Lung (tissue), 12 donors: Measurements from ENCODE around the gene SEC16B. TPM values are rescaled to one million over a fixed set of nuclear protein-coding genes. Genes with fewer than 3 reads are reported as not detected.
A peak's percentile ranks its signal among the peaks of the same experiment; 100 is the strongest.

Source experiments
- ATAC-seq: fragments of 200-7000 bp; cut with Tn5 transposase; one replicate; pipeline ENCODE4 v1.9.1; 2020; ENCODE audit warnings: moderate number of reproducible peaks; ENCODE audit not compliant: insufficient read depth, low FRiP score
- DNase-seq, 3 donors: peaks; one replicate each; pipeline ENCODE4 v3.0.0-alpha.2; 2013 to 2017
- H3K27ac ChIP-seq, 2 donors: one replicate each; pipeline ENCODE4 v1.5.1; 2013; ENCODE audit warnings: mild to moderate bottlenecking in 2 of 2, moderate library complexity in 2 of 2, control low read depth in 1 of 2, inconsistent platforms in 1 of 2, low read depth in 1 of 2, low read length in 1 of 2
- H3K27me3 ChIP-seq, 3 donors: one replicate each; pipeline ENCODE4 v1.5.1; 2013; ENCODE audit warnings: low read length in 2 of 3; ENCODE audit not compliant: control insufficient read depth in 3 of 3, insufficient read depth in 3 of 3
- H3K36me3 ChIP-seq, 4 donors: one replicate each; pipeline ENCODE4 v1.5.1; 2013; ENCODE audit warnings: low read length in 4 of 4, mild to moderate bottlenecking in 1 of 4, moderate library complexity in 1 of 4; ENCODE audit not compliant: control insufficient read depth in 4 of 4, insufficient read depth in 4 of 4
- H3K4me1 ChIP-seq, 5 donors: one replicate each; pipeline ENCODE4 v1.5.1; 2013; ENCODE audit warnings: low read length in 5 of 5, mild to moderate bottlenecking in 2 of 5, moderate library complexity in 1 of 5; ENCODE audit not compliant: control insufficient read depth in 5 of 5, insufficient read depth in 5 of 5
- H3K4me3 ChIP-seq: one replicate; pipeline ENCODE4 v1.5.1; 2013; ENCODE audit warnings: mild to moderate bottlenecking, control low read depth, moderate library complexity
- H3K9ac ChIP-seq, 2 donors: one replicate each; pipeline ENCODE4 v1.5.1; 2013; ENCODE audit warnings: low read length in 2 of 2, control low read depth in 1 of 2; ENCODE audit not compliant: insufficient read depth in 1 of 2
- H3K9me3 ChIP-seq, 4 donors: one replicate each; pipeline ENCODE4 v1.5.1; 2013; ENCODE audit warnings: low read length in 3 of 4, mild to moderate bottlenecking in 1 of 4, moderate library complexity in 1 of 4; ENCODE audit not compliant: control insufficient read depth in 4 of 4, insufficient read depth in 3 of 4
- WGBS, 2 donors: extraction: QIAGEN DNeasy Blood & Tissue Kit; methylation state at CpG; one replicate each; pipeline ENCODE4 v1.1.7; 2013; 5-methylcytosine and 5-hydroxymethylcytosine counted together
- polyA plus RNA-seq, 2 donors: library from polyadenylated mRNA; stranded (reverse); fragments of 200-250 nt; gene quantifications; one replicate each; pipeline ENCODE4 v1.2.1, GENCODE V29; 2013
- total RNA-seq, 2 donors: library from RNA; depleted of rRNA in 1 of 2; stranded (reverse); fragments of >200 nt in 1 of 2; gene quantifications; one replicate each; pipeline ENCODE4 v1.2.1, GENCODE V29; 2014 to 2021
- TF ChIP-seq, protein P1 (sequence below): IDR thresholded peaks from 2 replicates; pipeline ENCODE4 v1.5.1; 2012; ENCODE audit warnings: mild to moderate bottlenecking; ENCODE audit errors: control extremely low read depth, extremely low read depth
- donor health status: control.
- donor health status: control.
- donor health status: Bipolar disorder and iron deficiency.
- donor health status: healthy.
- donor health status: DM: yes; HTN: yes; CAD: no.

The SEC16B gene
- total and polyA plus RNA-seq, 4 donors = 0.74 to 2.6 (median 1.4) TPM

DNA sequence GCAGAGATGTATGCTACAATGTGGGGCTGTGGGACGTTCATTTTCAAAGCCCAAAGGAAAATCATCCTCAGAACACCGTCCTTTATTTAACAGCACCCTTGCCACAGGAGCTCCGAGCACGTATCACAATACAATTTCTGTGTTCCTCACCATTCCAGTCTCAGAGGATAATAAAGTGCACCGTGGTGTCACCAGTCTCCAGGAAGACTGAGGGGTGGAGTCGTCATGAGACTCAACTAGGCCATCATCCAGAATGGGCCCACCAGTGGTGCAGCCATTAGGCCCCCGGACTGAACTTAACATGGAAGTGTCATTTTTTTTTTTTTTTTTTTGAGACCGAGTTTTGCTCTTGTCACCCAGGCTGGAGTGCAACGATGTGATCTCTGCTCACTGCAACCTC, 17.2 kb downstream of the SEC16B start:
- no peak overlapping the region for H3K9ac ChIP-seq
- no peak overlapping the region for H3K4me3 ChIP-seq
- WGBS, 2 donors = 95 to 97% methylated on average over 9 of the region's 9 CpGs
- DNase-seq (no peak), ATAC-seq (no peak)
- TF ChIP-seq, protein P1, sequence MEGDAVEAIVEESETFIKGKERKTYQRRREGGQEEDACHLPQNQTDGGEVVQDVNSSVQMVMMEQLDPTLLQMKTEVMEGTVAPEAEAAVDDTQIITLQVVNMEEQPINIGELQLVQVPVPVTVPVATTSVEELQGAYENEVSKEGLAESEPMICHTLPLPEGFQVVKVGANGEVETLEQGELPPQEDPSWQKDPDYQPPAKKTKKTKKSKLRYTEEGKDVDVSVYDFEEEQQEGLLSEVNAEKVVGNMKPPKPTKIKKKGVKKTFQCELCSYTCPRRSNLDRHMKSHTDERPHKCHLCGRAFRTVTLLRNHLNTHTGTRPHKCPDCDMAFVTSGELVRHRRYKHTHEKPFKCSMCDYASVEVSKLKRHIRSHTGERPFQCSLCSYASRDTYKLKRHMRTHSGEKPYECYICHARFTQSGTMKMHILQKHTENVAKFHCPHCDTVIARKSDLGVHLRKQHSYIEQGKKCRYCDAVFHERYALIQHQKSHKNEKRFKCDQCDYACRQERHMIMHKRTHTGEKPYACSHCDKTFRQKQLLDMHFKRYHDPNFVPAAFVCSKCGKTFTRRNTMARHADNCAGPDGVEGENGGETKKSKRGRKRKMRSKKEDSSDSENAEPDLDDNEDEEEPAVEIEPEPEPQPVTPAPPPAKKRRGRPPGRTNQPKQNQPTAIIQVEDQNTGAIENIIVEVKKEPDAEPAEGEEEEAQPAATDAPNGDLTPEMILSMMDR = no peak
- no peaks in the 10 kb centered on the region for H3K4me1 ChIP-seq
- H3K27me3 ChIP-seq = no peaks in the 10 kb centered on the region
- H3K27ac ChIP-seq = no peak overlapping the region
- H3K36me3 ChIP-seq = no peaks in the 10 kb centered on the region
- H3K9me3 ChIP-seq = no peaks in the 10 kb centered on the region

DNA sequence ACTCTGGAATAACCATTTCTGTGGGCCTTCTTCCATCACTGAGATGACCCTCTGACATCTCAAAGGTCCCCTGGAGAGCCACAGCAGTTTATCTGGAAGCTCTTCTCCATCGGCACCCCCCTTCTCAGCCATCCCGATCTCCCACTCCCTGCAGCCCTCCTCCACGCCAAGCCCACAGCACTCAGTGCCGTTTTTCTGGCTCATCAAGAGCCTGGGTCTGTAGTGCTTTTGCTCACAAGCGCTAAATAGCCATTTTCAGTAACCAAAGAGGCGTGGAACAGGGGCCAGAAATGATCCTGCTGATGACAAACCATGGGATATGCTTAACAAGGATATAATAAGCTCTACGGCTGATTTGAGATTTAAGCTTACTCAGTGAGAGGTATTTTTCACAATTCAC, 17.6 kb downstream of the SEC16B start:
- H3K27me3 ChIP-seq = no peaks in the 10 kb centered on the region
- no peak overlapping the region for H3K4me3 ChIP-seq
- no peak overlapping the region for H3K27ac ChIP-seq
- H3K36me3 ChIP-seq = no peaks in the 10 kb centered on the region
- H3K4me1 ChIP-seq = no peaks in the 10 kb centered on the region
- TF ChIP-seq, protein P1 = no peak
- no peak overlapping the region for H3K9ac ChIP-seq
- 92 to 96% methylated on average over 7 of the region's 7 CpGs for WGBS, 2 donors
- ATAC-seq = no peak
- H3K9me3 ChIP-seq = no peaks in the 10 kb centered on the region
- no peak for DNase-seq

DNA sequence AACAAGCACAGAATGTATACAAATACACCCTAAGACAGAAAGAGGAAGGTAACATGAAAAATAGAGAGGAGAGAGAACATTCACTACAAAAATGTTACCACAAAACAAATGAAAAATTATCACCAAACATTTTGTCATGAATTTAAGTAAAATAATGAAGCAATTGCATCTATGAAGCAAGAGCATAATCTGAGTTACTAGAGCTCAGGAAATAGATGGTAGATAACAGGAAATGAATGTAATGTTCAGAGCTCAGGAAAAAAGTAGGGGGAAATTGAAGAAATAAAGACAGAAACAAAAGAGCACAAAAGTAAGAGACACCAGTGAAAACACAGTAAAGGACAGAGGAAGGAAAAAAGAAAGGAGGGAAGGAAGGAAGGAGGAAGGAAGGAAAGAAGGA, 19.4 kb downstream of the SEC16B start:
- Histone ChIP-seq H3K9ac (no peak overlapping the region), H3K27ac (no peak overlapping the region), H3K9me3 (no peaks in the 10 kb centered on the region), H3K27me3 (no peaks in the 10 kb centered on the region), H3K36me3 (no peaks in the 10 kb centered on the region), H3K4me1 (no peaks in the 10 kb centered on the region), H3K4me3 (no peak overlapping the region)
- DNase-seq (no peak), ATAC-seq (no peak)
- TF ChIP-seq, protein P1 = no peak

DNA sequence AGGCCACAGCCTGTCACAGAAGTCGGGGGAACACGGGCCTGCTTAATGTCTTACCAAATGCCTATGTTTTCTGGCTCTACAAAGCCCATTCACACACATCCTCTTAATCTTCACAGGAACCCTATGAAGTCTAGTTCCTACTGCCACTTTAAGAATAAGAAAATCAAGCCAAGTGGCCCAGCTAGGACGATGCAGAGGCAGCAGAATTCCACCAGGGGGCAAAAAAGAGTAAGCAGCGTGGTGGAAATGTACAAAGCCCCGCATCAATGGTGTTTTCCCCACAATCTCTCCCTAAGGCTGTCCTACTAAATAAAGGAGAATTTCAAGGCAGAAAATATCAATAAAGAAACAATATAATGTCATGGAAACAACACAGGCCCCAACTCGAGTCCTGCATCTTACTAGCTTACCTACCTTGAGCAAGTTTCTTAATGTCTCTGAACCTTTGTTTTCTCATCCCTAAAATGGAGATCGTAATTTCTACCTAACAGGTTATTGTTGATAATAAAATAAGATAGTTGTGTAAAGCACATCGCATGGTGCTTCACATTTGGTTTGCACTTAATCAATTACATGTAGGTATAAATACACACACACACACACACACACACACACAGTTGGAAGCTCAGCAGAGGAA, 21.4 kb downstream of the SEC16B start:
- peaks cover 0 to 4% (median 0%) of the 10 kb centered on the region in 4 donors for H3K36me3 ChIP-seq
- 21% methylated on average over 8 of the region's 8 CpGs for WGBS, 2 donors
- ATAC-seq (peak; percentile 81), DNase-seq (peak; percentile 78 to 88 (median 86))
- H3K4me1 ChIP-seq = peaks cover 0 to 14% (median 0%) of the 10 kb centered on the region in 5 donors
- no peak overlapping the region for H3K4me3 ChIP-seq
- H3K9ac ChIP-seq = no peak overlapping the region
- H3K27ac ChIP-seq = no peak overlapping the region
- no peaks in the 10 kb centered on the region for H3K9me3 ChIP-seq
- no peaks in the 10 kb centered on the region for H3K27me3 ChIP-seq
- TF ChIP-seq, protein P1 = peak; percentile 59
